ENCODE measurements around the gene CFAP52. TPM values are rescaled to one million over a fixed set of nuclear protein-coding genes. Genes with fewer than 3 reads are reported as not detected.
"Not testable (repeated sequence)": the region's sequence is repeated elsewhere in the genome, so short reads cannot be mapped to it uniquely, and the experiment has no call there.

The CFAP52 gene
- total RNA-seq, 3 donors from 2014 or later: not detected

- DNase-seq: no peak
- no peak for ATAC-seq
- Histone ChIP-seq H3K4me1 (ENCODE audit: low read depth) (no peaks in the 10 kb centered on the region), H3K36me3 (ENCODE audit: low read depth) (no peaks in the 10 kb centered on the region), H3K9me3 (no peaks in the 10 kb centered on the region), H3K4me3 (no peak overlapping the region)
- intact Hi-C loops (cut with DNase I, micrococcal nuclease): no loop called here
- TF ChIP-seq, protein P1, sequence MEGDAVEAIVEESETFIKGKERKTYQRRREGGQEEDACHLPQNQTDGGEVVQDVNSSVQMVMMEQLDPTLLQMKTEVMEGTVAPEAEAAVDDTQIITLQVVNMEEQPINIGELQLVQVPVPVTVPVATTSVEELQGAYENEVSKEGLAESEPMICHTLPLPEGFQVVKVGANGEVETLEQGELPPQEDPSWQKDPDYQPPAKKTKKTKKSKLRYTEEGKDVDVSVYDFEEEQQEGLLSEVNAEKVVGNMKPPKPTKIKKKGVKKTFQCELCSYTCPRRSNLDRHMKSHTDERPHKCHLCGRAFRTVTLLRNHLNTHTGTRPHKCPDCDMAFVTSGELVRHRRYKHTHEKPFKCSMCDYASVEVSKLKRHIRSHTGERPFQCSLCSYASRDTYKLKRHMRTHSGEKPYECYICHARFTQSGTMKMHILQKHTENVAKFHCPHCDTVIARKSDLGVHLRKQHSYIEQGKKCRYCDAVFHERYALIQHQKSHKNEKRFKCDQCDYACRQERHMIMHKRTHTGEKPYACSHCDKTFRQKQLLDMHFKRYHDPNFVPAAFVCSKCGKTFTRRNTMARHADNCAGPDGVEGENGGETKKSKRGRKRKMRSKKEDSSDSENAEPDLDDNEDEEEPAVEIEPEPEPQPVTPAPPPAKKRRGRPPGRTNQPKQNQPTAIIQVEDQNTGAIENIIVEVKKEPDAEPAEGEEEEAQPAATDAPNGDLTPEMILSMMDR (IDR thresholded peaks at IDR 0.05): no peak
Measured at GRCh38 chr17:9549215-9549614, 27.2 kb upstream of the CFAP52 start.

GRCh38 chr17:9553181-9553580 lies 23.3 kb upstream of the CFAP52 start:
- Histone ChIP-seq H3K4me3 (no peak overlapping the region), H3K9me3 (no peaks in the 10 kb centered on the region), H3K36me3 (ENCODE audit: low read depth) (no peaks in the 10 kb centered on the region), H3K4me1 (ENCODE audit: low read depth) (no peaks in the 10 kb centered on the region)
- no peak for DNase-seq
- TF ChIP-seq, protein P1 (IDR thresholded peaks at IDR 0.05): no peak
- ATAC-seq: no peak
- intact Hi-C loops (cut with DNase I, micrococcal nuclease): no loop called here

DNA sequence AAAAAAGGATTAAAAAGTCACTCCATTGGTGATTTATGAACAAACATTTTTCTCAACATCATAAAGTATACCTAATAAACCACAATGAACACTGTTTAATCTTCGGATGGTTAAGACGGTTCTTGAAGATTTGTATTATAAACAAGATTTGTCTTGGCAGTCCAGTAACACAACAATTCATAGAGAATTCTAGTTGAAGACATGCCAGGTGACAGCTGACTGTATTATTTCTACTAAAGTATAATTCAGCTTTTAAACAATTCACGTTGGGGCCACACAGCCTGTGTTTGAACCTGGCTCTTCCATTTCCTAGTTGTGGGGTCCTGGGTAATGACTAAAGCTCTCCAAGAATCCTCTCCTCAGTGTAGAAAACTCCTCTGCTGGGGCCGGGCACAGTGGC lies 22.8 kb upstream of the CFAP52 start:
- intact Hi-C loops (cut with DNase I, micrococcal nuclease): no loop called here
- H3K4me1 ChIP-seq (ENCODE audit: low read depth): no peaks in the 10 kb centered on the region
- ATAC-seq (no peak), DNase-seq (no peak)
- no peaks in the 10 kb centered on the region for H3K9me3 ChIP-seq
- H3K36me3 ChIP-seq (ENCODE audit: low read depth): no peaks in the 10 kb centered on the region
- TF ChIP-seq, protein P1 (IDR thresholded peaks at IDR 0.05): no peak
- H3K4me3 ChIP-seq: no peak overlapping the region

DNA sequence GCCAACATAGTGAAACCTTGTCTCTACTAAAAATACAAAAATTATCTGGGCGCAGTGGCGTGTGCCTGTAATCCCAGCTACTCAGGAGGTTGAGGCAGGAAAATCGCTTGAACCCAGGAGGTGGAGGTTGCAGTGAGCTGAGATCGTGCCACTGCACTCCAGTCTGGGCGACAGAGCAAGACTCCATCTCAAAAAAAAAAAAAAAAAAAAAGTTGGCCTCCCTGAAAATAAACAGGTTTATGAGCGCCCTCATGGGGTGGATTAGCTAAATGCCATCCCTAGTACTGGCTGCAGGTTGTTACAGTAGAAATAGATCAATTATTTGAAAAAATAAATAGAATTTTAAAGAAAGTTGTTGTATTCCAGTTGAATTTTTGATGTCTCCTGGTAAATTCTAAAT lies 21.7 kb upstream of the CFAP52 start:
- peak in 1 of 3 donors; percentile 71 for DNase-seq
- H3K4me3 ChIP-seq; H3K9me3 ChIP-seq; H3K4me1 ChIP-seq (ENCODE audit: low read depth); intact Hi-C loops (cut with DNase I, micrococcal nuclease); H3K36me3 ChIP-seq (ENCODE audit: low read depth): not testable (repeated sequence)
- peak; percentile 42 for ATAC-seq

DNA sequence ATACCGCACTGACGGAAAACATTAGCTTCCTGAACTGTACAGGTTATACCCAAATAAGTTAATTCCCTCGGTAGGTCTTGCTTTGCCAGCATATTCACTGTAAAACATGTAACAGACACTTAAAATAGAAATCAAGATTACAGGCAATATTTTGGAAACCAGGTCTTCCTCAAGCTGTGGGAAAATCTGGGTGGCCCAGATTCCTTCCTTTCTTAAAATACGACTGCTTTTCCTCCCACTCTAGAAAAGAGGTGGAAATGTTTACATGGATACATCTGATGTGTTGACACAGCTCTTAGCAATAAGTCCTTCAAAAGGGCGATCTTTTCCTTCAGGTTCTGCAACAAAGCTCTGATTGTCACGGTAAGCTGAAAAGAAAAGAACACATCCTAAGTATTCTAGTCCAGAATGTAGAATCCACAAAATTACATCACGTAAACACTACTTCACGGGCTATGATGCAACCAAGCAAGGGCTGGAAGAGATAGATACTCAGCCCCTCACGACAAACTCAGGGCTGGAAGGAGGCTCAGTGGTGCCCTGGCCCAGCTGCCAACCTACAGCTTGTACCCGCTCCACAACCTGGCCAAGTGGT lies 19.2 kb upstream of the CFAP52 start:
- TF ChIP-seq, protein P1 (IDR thresholded peaks at IDR 0.05): no peak
- Histone ChIP-seq H3K36me3 (ENCODE audit: low read depth) (no peaks in the 10 kb centered on the region), H3K4me3 (no peak overlapping the region), H3K4me1 (ENCODE audit: low read depth) (no peaks in the 10 kb centered on the region), H3K9me3 (no peaks in the 10 kb centered on the region)
- ATAC-seq (no peak), DNase-seq (no peak)
- intact Hi-C loops (cut with DNase I, micrococcal nuclease): no loop called here

GRCh38 chr17:9557857-9558256 lies 18.6 kb upstream of the CFAP52 start:
- H3K9me3 ChIP-seq: no peaks in the 10 kb centered on the region
- no peak overlapping the region for H3K4me3 ChIP-seq
- DNase-seq (no peak), ATAC-seq (no peak)
- TF ChIP-seq, protein P1 (IDR thresholded peaks at IDR 0.05): no peak
- H3K36me3 ChIP-seq (ENCODE audit: low read depth): no peaks in the 10 kb centered on the region
- intact Hi-C loops (cut with DNase I, micrococcal nuclease): no loop called here
- H3K4me1 ChIP-seq (ENCODE audit: low read depth): no peaks in the 10 kb centered on the region
